CD4-positive, alpha-beta T cell treated with Interleukin-2 at 100 ng/mL for 4 hours (primary cell): ENCODE measurements around the gene ZNF655.
A peak's percentile ranks its signal among the peaks of the same experiment; 100 is the strongest.

ENCODE experiments used
- DNase-seq: peaks from one replicate; pipeline ENCODE4 v3.0.0-alpha.2; 2020; ENCODE audit warnings: low spot score

The ZNF655 gene

GRCh38 chr7:99606531-99606930 lies 48.1 kb downstream of the ZNF655 start:
- DNase-seq, result no peak

DNA sequence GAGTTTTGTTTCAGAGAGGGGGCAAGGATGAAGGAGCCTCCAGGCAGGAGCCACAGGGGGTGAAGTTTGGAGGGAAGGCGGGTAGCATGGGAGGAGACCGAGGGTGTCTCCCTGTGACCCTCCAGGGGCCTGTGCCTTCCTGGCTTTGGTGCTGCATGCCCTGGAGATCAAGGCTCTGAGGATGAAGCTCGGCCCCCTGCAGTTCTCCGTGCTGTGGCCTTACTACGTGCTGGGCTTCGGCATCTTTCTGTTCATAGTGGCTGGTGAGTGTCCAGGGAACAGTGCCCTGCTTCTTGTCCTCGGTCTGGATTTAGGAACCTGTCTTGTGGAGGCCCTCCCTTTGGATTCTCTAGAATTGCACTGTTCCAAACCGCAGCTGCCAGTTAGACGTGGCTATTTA lies 49.1 kb downstream of the ZNF655 start:
- no peak for DNase-seq

- DNase-seq, result no peak
Observed at GRCh38 chr7:99614495-99614894, 56.1 kb downstream of the ZNF655 start.

DNA sequence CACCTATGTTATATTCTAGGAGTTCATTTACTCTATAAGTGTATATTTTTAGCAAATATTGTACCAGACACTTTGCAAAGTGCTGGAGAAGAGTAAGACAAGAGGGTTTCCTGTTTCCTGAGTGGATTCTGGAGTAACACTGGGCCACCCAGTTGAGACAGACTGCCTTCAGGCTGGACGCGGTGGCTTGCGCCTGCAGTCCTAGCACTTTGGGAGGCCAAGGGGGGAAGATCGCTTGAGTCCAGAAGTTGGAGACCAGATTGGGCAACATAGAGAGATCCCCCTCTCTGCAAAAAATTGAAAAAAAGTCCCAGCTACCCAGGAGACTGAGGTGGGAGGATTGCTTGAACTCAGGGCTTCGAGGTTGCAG lies 57.5 kb downstream of the ZNF655 start:
- DNase-seq, result no peak

DNA sequence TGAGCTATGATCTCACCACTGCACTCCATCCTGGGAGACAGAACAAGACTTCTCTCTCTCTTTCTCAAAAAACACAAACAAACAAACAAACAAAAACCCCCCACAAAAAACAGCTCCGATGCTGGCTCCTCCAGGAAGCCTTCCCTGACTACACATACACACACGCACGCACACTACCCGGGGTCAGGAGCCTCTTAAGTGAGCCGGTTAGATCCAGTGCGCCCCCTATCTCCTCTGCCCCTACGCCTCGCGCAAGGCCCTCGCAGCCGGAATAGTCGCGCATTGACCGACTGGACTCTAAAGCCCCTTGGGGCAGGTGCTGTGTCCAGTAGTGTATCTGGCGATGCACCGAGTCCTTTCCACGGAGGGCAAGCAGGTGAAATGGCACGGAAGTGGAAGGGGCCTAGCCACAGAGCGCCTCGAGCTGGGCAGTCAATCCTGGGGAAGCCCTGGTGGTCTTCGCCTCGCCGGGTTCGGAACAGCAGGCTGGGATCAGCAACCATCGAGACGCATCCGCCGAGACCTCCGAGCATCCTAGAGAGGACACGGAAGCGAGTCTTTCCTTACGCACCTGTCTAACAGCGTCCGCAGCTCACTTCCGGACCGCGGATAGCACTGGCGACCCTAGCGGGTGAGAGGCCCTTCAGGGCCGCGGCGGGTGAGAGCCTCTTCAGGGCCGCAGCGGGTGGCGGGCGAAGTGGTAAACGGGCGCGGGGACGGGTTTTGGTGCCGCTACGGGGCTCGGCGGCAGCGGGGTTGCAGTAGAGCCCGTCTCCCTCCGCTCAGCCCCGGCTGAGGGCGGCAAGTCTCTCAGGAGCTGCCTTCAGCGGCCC lies 58.1 kb downstream of the ZNF655 start, which contains the start of gene ZSCAN25:
Gene ZSCAN25, plus strand, starts transcription at position 588 of the 833 bp plus-strand sequence. CDS start 2,661 bp downstream, outside the sequence.
- peak; percentile 91 for DNase-seq

DNA sequence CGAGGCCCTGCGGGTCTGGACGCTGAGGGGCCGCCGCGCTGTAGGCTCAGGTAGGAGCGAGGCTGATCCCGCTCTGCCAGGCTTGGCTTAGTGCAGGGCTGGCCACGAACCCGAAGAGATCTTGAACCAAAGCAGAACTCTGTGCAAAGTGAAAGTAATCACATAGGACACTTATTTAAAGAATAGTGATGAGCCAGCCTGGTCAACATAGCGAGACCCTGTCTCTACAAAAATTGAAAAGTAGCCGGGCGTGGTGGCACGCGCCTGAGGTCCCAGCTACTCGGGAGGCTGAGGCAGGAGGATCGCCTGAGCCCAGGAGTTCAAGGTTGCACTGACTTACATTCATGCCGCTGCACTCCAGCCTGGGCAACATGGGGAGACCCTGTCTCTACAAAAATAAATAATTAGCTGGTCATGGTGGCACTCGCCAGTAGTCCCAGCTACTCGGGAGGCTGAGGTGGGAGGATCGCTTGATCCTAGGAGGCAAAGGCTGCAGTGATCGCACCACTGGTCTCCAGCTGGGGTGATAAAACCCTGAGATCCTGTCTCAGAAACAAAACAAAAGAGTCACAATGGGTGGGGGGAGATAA lies 58.8 kb downstream of the ZNF655 start:
- no peak for DNase-seq

DNA sequence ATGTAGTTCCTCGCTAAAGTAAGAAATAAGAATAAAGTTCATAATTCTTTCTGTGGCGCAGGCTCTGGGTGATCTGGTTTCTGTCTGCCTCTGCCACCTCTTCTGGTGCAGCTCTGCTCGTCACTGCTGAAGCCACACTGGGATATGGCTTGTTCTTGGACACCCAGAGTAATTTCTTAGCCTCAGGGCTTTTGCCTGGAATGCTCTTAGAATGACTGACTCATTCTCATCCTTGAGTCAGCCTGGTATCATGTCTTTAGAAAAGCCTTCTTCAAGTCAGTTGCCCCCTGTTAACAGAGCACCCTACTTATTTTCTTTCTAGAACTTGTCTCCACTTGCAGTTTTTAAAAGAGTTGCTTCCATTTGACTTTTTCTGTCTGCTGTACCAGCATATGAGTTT lies 60.3 kb downstream of the ZNF655 start:
- no peak for DNase-seq

DNA sequence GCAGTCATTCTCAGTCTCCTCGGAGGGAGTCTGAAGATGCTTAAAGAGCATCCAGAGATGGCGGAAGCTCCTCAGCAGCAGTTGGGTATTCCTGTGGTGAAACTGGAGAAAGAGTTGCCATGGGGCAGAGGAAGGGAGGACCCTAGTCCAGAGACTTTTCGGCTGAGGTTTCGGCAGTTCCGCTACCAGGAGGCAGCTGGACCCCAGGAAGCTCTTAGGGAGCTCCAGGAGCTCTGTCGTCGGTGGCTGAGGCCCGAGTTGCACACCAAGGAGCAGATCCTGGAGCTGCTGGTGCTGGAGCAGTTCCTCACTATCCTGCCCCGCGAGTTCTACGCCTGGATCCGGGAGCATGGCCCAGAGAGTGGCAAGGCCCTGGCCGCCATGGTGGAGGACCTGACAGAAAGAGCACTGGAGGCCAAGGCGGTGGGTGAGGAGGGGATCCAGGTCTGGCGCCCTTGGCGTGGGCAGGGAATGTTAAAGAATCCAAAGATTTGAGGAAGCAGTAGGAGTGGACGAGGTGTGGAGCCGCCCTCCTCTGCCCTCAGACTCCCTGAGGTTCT lies 61.2 kb downstream of the ZNF655 start:
- DNase-seq, result no peak

DNA sequence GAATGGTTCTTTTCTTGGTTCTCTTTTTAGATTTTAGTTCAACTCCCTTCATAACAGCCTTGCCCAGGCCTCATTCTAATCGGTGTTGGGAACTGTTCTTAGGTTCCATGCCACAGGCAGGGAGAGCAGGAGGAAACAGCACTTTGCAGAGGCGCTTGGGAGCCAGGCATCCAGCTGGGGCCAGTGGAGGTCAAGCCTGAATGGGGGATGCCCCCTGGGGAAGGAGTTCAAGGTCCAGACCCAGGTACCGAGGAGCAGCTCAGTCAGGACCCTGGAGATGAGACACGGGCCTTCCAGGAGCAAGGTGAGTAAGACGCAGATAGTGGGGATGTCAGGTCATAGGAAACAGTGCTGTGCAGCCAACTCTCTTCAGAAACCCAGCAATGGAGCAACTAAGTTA lies 62.8 kb downstream of the ZNF655 start:
- no peak for DNase-seq

- DNase-seq, result no peak
Observed at GRCh38 chr7:99622596-99622995, 64.2 kb downstream of the ZNF655 start.

- DNase-seq, result no peak
Observed at GRCh38 chr7:99623091-99623693, 64.8 kb downstream of the ZNF655 start.

DNA sequence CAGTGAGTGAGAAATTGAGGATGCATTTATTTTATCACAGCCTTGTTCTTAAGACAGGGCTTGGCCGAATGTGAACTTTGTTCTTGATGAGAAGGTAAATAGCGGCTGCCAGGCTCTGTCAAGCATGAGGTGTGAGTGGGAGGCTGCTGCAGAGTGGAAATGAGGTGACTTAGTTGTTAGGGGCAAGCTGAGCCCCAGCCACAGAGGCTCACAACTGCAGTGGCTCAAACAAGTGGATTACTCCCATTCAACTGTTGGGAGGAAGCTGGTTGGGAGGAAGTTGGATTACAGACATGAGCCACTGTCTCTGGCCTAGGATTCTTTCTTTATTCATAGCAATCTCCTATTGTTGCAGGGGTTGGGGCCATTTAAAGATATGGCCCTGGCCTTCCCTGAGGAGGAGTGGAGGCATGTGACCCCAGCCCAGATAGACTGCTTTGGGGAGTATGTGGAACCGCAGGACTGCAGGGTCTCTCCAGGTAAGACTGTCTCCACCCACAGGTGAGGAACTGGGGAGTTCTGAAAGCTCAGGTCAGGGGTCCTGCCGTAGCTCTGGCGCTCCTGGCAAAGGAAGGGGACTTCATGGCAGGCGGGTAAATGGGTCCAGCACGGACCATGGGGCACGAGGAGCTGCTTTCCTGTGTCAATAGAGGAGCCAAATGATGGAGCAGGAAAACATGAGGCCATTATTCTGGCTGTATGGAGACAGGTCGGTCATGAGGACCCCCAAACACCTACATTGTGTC lies 65.4 kb downstream of the ZNF655 start:
- no peak for DNase-seq

- peak; percentile 61 for DNase-seq
Observed at GRCh38 chr7:99624484-99624883, 66.0 kb downstream of the ZNF655 start.

DNA sequence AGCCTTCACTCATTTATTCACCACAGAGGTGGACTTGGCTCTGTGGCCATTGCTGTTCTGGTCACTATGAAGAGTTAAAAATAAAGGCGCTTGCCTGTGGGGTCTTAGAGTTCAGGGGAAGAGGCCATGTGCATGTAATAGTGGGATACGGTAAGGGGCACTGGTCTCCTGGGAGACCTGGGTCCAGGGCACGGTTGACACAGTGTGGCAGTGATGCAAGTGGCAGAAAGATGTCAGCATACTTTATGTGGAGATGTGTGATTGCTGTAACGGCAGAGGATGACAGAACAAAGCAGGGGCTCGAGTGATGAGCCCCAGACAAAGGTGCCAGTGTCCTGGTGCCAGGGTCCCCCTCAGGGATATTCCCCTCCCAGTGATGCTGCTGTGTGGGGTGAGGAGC lies 66.9 kb downstream of the ZNF655 start:
- DNase-seq, result no peak

- no peak for DNase-seq
Observed at GRCh38 chr7:99625961-99626360, 67.5 kb downstream of the ZNF655 start.
